CD4-positive, alpha-beta T cell (primary cell): ENCODE measurements around the gene DYSF. TPM values are rescaled to one million over a fixed set of nuclear protein-coding genes. Genes with fewer than 3 reads are reported as not detected.
A peak's percentile ranks its signal among the peaks of the same experiment; 100 is the strongest.

Experiments
- ATAC-seq: fragments of 200-7000 bp; cut with Tn5 transposase; one replicate; pipeline ENCODE4 v1.10.0; 2022; ENCODE audit warnings: mild to moderate bottlenecking; ENCODE audit not compliant: poor library complexity
- CTCF ChIA-PET: fragments of 350-600 bp; sonication (Branson Sonifier 250); formaldehyde crosslinking; loops from one replicate; lab custom pipeline; 2021; ENCODE audit warnings: antibody characterized with exemption, inconsistent platforms; lab: Charles Lee
- POLR2A ChIA-PET: fragments of 350-600 bp; sonication (Branson Sonifier 250); formaldehyde crosslinking; loops from one replicate; lab custom pipeline; 2021; ENCODE audit warnings: antibody characterized with exemption, inconsistent platforms; lab: Charles Lee
- DNase-seq, 14 experiments: peaks; one replicate each; pipeline ENCODE4 v3.0.0-alpha.2; 2013 to 2020; ENCODE audit warnings: mixed read lengths in 2 of 14
- H3K27ac ChIP-seq, 2 donors: one replicate each; pipeline versions ENCODE4 v1.5.1 to v1.7.0; 2013; ENCODE audit warnings: low read length in 2 of 2, low read depth in 1 of 2, mild to moderate bottlenecking in 1 of 2
- H3K27me3 ChIP-seq, 2 experiments: 1 replicate in 1 of 2; 2 replicates in 1 of 2; pipeline versions ENCODE4 v1.6.1 to v1.7.0; 2013; ENCODE audit warnings: low read length in 2 of 2, control low read depth in 1 of 2, mild to moderate bottlenecking in 1 of 2, moderate library complexity in 1 of 2; ENCODE audit not compliant: insufficient read depth in 2 of 2, control insufficient read depth in 1 of 2
- H3K36me3 ChIP-seq: one replicate; pipeline ENCODE4 v1.6.1; 2013; ENCODE audit warnings: low read length, control low read depth; ENCODE audit not compliant: insufficient read depth
- H3K4me1 ChIP-seq: one replicate; pipeline ENCODE4 v1.6.1; 2013; ENCODE audit warnings: low read length, control low read depth; ENCODE audit not compliant: insufficient read depth
- H3K4me3 ChIP-seq: one replicate; pipeline ENCODE4 v1.5.1; 2013; ENCODE audit warnings: mild to moderate bottlenecking, low read length, moderate library complexity
- H3K9me3 ChIP-seq, 2 experiments: 1 replicate in 1 of 2; 2 replicates in 1 of 2; pipeline versions ENCODE4 v1.6.1 to v1.7.0; 2013; ENCODE audit warnings: low read length in 2 of 2, mild to moderate bottlenecking in 2 of 2, control low read depth in 1 of 2, moderate library complexity in 1 of 2; ENCODE audit not compliant: control insufficient read depth in 1 of 2, insufficient read depth in 1 of 2
- H3K27ac Mint-ChIP-seq: one replicate; pipeline ENCODE4 v1.8.0; 2020; ENCODE audit warnings: mixed read lengths
- H3K27me3 Mint-ChIP-seq: one replicate; pipeline ENCODE4 v1.8.0; 2021; ENCODE audit warnings: mixed read lengths
- H3K36me3 Mint-ChIP-seq: one replicate; pipeline ENCODE4 v1.8.0; 2021; ENCODE audit warnings: low read depth, mixed read lengths
- H3K4me1 Mint-ChIP-seq: one replicate; pipeline ENCODE4 v1.8.0; 2021; ENCODE audit warnings: low read depth, mixed read lengths
- H3K4me3 Mint-ChIP-seq: one replicate; pipeline ENCODE4 v1.8.0; 2020; ENCODE audit warnings: mild to moderate bottlenecking, mixed read lengths
- H3K9me3 Mint-ChIP-seq: one replicate; pipeline ENCODE4 v1.8.0; 2020; ENCODE audit warnings: mixed read lengths
- intact Hi-C, 2 experiments: fragments of 100-400 bp; cut with DNase I in 1 of 2; cut with micrococcal nuclease in 1 of 2; formaldehyde crosslinking; loops; one replicate each; pipeline versions ENCODE4 v1.15.1 to v1.9.0; 2023 to 2025; cut with DNase I, micrococcal nuclease
- total RNA-seq, 174 experiments: library from RNA in 2 of 174; stranded (reverse) in 2 of 174; gene quantifications; one replicate each; pipeline ENCODE4 v1.2.3 and lab custom pipeline; 2021 to 2026
- TF ChIP-seq, protein P1 (sequence below): fragments of 200-600 bp; IDR thresholded peaks from one replicate; pipeline ENCODE4 v1.8.0; 2022; ENCODE audit warnings: antibody characterized with exemption, mild to moderate bottlenecking

Gene DYSF
- total RNA-seq, 2 experiments from 2014 or later: 0.27 to 0.31 TPM

DNA sequence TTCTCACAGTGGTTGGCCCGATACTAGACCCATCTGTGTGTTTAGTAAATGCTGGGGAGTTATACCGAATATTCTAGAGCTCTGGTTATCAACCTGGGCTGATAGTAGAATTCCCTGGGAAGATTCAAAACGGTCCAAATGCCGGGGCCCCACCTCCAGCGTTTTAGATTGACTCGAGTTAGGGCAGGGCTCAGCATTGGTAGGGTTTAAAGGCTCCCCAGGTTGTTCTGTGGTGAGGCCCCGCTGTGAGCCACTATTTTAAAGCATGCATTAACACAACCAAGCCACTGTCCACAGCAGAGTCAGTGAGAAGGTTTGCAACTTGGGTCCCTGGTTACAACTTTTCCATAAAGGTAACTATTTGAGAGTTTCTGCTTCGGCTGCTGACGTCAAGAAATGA, 73.6 kb downstream of the DYSF start:
- TF ChIP-seq, protein P1, sequence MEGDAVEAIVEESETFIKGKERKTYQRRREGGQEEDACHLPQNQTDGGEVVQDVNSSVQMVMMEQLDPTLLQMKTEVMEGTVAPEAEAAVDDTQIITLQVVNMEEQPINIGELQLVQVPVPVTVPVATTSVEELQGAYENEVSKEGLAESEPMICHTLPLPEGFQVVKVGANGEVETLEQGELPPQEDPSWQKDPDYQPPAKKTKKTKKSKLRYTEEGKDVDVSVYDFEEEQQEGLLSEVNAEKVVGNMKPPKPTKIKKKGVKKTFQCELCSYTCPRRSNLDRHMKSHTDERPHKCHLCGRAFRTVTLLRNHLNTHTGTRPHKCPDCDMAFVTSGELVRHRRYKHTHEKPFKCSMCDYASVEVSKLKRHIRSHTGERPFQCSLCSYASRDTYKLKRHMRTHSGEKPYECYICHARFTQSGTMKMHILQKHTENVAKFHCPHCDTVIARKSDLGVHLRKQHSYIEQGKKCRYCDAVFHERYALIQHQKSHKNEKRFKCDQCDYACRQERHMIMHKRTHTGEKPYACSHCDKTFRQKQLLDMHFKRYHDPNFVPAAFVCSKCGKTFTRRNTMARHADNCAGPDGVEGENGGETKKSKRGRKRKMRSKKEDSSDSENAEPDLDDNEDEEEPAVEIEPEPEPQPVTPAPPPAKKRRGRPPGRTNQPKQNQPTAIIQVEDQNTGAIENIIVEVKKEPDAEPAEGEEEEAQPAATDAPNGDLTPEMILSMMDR: no peak
- Mint-ChIP-seq H3K4me3 (no peak overlapping the region), H3K27ac (no peak overlapping the region), H3K4me1 (no peaks in the 10 kb centered on the region), H3K36me3 (no peaks in the 10 kb centered on the region), H3K9me3 (no peaks in the 10 kb centered on the region), H3K27me3 (peaks cover 60% of the 10 kb centered on the region)
- H3K27me3 ChIP-seq: peaks cover 2 to 8% of the 10 kb centered on the region in 2 experiments
- ATAC-seq (no peak), DNase-seq (no peak)
- no peak overlapping the region for H3K4me3 ChIP-seq
- H3K27ac ChIP-seq: no peak overlapping the region
- intact Hi-C loops: no loop called here
- POLR2A ChIA-PET: no interaction called here
- no peaks in the 10 kb centered on the region for H3K4me1 ChIP-seq
- no peaks in the 10 kb centered on the region for H3K36me3 ChIP-seq
- CTCF ChIA-PET: no interaction called here
- no peaks in the 10 kb centered on the region for H3K9me3 ChIP-seq

DNA sequence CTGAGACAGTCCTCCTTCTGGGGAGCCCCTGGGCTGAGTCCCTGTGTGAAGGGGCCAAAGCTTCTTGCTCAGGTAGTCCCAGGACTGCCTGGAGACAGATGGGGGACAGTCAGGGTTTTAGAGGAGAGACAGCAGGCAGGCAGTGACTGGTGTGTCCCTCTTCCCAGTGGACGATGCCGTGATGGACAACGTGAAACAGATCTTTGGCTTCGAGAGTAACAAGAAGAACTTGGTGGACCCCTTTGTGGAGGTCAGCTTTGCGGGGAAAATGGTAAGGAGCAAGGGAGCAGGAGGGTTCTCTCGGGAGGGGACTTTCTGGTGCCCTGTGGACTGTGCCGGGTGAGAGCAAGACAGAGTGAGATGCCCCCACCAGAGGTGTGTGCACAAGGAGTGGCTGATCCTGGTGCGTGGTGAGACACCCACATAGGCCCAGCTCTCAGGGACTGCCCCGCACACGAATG, 74.8 kb downstream of the DYSF start:
- Mint-ChIP-seq H3K36me3 (no peaks in the 10 kb centered on the region), H3K27me3 (peaks cover 60% of the 10 kb centered on the region), H3K4me3 (no peak overlapping the region), H3K4me1 (no peaks in the 10 kb centered on the region), H3K9me3 (no peaks in the 10 kb centered on the region), H3K27ac (no peak overlapping the region)
- intact Hi-C loops: no loop called here
- H3K9me3 ChIP-seq: no peaks in the 10 kb centered on the region
- H3K27me3 ChIP-seq: peaks cover 2 to 10% of the 10 kb centered on the region in 2 experiments
- DNase-seq (peak in 1 of 14 experiments; percentile 19), ATAC-seq (no peak)
- POLR2A ChIA-PET: no interaction called here
- H3K4me3 ChIP-seq: no peak overlapping the region
- H3K36me3 ChIP-seq: no peaks in the 10 kb centered on the region
- no peak overlapping the region for H3K27ac ChIP-seq
- no peaks in the 10 kb centered on the region for H3K4me1 ChIP-seq
- TF ChIP-seq, protein P1: no peak
- CTCF ChIA-PET: interaction anchor here (0.7 kb wide), 1 partner anchor 18 kb away, joined by 4 read pairs; no protein-coding TSS in a partner anchor

DNA sequence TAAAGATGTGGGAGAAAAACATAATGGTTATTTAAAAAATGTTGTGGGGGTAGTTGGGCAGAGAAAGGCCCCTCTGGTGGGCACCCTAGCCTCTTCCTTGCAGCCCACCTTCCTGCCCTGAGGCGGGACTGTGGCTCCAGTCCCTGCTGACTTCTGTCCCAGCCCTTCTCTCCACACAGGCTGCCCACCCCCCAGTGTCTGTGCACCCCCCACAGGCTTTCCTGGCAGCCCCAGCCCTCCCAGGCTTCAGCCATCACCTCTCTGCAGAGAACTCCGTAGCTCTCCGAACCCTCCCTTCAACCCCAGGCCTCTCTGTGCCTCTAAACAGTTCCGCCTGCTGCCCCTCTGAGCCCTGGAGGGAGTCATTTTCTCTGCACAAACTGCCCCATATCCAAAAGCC, 75.4 kb downstream of the DYSF start:
- intact Hi-C loops: no loop called here
- CTCF ChIA-PET: no interaction called here

More for the DNA sequence above, 75.4 kb downstream of the DYSF start:
- no peaks in the 10 kb centered on the region for H3K36me3 ChIP-seq
- ATAC-seq (no peak), DNase-seq (peak in 1 of 14 experiments; percentile 11)
- H3K4me3 ChIP-seq: no peak overlapping the region
- no peaks in the 10 kb centered on the region for H3K9me3 ChIP-seq
- Mint-ChIP-seq H3K36me3 (no peaks in the 10 kb centered on the region), H3K27ac (no peak overlapping the region), H3K27me3 (peaks cover 65% of the 10 kb centered on the region), H3K4me1 (no peaks in the 10 kb centered on the region), H3K4me3 (no peak overlapping the region), H3K9me3 (no peaks in the 10 kb centered on the region)
- POLR2A ChIA-PET: no interaction called here
- peaks cover 2 to 13% of the 10 kb centered on the region in 2 experiments for H3K27me3 ChIP-seq
- H3K4me1 ChIP-seq: no peaks in the 10 kb centered on the region
- TF ChIP-seq, protein P1: no peak
- H3K27ac ChIP-seq: no peak overlapping the region
